TTC549 (cell line): ENCODE results near the gene PSRC1.

Experiments
- FAIRE-seq: peaks from 2 replicates; lab custom pipeline; 2012; peaks lifted over from hg19 to GRCh38; lab: Jason Lieb, UNC

Gene PSRC1

DNA sequence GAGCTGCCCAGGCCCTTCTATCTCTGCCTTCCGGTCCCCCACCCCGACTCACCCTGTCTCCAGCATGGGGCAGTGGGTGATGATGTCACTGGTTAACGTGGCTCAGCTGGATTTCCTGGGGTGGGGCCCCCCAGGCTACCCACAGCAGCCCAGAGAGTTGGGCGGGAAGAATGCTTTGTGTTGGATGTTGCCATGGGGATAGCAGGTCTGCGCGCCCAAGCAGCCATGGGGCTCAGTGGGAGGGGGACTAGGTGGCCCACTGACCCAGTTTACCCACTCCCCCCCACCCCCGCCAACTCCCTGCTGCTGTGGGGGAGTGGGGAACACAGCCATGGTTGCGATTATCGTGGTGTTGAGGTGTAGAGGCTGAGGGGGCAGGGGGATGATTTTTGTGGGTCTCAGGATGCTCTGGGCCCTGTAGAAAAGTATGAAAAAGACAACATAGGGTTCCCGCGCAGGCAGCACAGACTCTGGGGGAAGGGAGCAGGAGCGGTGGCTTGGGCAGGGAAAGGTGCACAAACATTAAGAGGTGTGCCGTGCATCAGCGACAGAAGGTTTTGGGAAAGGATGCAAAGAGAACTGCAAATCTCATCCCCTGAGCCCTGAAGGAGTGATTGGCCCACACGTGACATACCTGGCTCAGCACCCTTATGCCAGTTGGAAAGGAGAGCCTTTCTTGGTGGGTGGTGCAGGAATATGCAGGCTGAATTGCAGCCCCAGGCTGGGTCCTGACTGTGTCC is 25.1 kb downstream of the PSRC1 start:
- FAIRE-seq, result no peak

DNA sequence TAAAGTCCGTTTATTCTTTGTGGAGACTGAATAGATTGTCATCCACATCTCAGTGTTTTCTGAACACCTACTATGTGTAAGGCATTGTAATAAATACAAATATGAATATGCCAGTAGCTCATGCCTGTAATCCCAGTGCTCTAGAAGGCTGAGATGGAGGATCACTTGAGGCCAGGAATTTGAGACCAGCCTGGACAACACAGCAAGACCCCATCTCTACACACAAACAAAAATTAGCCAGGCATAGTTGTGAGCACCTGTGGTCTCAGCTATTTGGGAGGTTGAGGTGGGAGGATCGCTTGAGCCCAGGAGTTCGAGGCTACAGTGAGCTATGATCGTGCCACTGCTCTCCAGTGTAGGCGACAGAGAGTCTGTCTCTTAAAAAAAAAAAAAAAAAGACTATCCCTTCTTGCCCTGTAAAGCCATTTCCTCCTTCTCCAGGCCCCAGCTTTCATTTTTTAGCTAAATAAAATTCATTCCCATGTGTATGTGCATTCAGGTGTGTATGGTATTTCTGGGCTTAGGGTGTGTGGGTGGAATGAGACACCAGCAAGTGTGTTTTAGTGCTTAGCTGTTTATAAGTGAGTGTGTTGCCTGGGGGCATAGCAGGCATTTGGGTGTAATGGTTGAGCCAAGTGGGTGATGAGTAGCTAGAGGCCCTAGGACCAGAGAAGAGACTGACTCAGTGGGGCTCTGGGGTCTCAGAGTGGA is 25.8 kb downstream of the PSRC1 start:
- FAIRE-seq, result no peak

DNA sequence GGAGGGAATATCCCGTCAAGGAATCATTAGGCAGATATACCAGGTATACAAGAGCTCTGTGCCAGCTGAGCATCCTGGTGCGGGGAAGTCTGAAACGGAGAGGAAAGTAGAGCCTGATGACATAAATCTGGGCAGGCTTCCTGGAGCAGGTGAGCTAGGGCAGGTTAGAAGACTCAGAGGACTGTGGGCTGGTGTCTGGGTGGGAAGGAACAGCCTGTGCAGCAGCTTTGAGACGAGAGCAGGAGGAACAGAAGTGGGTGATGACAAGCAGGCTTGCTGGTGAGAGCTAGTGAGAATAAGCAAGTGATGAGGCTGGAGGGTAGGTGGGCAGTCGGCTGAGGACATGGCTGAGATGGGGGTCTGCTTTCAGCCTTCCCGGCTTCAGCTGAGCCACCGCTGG is 26.9 kb downstream of the PSRC1 start:
- no peak for FAIRE-seq

DNA sequence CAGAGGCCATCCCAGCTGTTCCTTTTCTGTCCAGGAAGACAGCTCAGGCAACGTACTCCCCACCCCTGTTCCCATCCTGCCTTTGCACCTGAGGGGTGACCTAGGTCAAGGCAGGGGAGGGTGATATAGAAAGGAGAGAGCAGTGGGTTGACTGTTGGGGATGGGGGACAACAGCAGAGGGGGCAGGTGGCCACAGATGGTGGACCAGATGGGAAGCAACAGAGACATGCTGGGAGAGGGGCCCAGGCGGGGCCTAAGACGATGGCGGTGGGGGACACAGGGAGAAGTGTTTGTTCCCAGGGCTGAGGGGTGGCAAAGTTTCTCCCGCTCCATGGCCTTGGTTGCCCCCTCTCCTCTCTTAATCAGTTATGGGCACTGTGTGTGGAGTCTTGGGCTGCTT is 27.3 kb downstream of the PSRC1 start:
- no peak for FAIRE-seq

DNA sequence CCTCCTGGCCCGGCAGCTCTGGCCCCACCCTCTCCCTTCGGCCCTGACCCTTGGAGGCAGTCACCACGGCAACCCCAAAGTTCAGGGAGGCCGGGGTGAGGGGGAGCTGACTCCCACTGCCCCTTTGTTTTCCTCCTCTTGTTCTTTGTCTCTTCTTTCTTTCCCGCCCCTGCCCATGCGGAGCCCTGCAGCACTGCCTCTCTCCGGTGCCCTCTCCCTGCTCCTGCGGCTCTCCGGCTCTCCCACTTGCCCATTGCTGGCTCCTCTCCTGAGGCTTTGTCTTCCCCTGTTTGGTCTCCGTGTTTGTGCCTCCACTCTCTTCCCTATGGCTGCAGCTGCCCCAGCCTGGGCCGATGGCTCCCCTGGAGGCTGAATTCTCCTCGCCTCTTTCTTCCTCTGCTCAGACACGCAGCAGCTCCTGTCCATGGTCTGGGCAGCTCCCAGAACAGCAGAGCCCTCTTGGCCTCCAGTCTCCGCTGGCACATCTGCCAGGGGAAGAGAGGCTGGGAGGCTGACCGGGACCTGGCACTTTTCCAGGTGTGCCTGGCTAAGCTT is 27.8 kb downstream of the PSRC1 start:
- FAIRE-seq, result no peak

DNA sequence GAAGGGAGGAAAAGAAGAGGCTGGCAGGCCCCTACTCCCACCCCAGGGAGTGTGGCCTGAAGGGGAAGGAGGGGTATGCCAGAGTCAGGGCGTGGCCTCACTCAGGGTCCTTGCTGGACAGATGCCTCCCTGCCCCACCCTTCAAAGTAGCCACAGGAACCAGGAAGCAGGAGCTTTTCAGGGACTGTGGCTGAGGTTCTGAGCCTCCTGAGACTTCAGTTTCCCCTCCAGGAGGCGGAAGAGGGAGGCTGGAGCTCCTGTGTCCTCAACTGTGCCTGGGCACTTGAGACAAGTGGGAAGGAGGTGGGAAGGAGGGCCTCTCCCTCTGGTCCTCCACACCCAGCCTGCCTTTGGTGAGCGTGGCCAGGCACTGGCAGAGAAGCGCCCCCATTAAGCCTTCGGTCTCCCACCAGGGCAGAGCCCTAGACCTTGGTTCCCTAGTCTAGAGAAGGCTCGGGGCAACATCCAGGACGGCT is 28.3 kb downstream of the PSRC1 start:
- no peak for FAIRE-seq

DNA sequence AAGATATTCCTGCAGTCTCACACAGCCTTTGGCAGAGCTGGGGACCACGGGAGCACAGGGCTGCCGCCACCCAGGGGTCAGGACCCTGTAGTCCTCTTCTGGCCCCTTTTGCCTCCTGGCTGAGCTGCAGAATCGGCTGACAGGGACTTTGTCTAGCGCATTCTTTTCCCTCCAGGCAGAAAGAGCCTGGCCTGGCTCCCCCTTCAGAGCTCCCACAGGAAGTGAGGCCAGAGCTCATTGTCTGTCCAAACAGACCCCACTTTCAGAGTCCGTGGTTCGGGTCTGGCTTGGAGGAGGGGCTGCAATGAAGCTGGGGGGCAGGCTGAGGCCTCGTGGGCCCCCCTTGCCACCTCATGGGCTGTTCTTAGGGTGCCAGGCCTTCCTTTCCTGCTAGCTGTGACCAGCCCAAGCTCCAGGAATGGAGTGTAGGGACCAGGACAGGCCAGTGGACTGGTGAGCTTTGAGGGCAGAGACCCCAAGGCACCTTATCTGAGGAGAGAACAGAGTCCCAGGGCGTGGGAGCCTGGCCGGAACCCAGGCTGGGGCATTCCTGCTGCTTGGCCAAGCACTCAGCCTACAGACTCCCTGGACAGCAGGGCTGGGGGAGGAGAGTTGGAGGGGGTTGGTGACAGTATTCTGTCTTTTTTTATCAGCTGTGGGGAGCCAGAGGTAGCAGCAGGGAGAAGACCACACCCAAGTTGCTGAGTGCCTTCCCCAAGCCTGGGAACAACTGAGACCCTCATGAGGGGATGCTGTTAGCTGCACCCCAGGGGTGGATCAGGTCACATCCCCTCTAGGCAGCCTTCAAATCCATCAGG is 28.9 kb downstream of the PSRC1 start:
- no peak for FAIRE-seq

DNA sequence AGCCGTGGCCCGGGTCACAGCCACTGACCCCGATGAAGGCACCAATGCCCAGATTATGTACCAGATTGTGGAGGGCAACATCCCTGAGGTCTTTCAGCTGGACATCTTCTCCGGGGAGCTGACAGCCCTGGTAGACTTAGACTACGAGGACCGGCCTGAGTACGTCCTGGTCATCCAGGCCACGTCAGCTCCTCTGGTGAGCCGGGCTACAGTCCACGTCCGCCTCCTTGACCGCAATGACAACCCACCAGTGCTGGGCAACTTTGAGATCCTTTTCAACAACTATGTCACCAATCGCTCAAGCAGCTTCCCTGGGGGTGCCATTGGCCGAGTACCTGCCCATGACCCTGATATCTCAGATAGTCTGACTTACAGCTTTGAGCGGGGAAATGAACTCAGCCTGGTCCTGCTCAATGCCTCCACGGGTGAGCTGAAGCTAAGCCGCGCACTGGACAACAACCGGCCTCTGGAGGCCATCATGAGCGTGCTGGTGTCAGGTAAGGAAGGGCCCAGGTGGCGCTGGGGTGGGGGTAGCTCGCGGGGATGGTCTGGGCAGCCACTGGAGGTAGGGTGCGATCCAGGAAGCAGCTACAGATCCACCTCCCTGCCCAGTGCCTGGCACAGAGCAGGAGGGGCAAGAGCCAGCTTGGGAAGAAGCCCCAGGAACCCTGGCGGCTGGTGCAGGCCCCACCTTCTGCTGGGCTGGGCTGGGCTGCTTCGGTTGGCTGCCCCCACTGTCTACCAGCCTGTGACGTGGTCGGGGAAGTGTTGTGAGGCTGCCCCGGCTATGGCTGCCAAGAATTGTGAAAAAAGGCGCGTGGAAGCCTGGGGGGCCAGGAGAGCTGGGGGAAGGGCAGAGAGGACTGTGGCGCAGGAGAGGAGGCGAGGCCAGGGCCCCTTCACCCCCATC is 29.8 kb downstream of the PSRC1 start:
- FAIRE-seq, result no peak

DNA sequence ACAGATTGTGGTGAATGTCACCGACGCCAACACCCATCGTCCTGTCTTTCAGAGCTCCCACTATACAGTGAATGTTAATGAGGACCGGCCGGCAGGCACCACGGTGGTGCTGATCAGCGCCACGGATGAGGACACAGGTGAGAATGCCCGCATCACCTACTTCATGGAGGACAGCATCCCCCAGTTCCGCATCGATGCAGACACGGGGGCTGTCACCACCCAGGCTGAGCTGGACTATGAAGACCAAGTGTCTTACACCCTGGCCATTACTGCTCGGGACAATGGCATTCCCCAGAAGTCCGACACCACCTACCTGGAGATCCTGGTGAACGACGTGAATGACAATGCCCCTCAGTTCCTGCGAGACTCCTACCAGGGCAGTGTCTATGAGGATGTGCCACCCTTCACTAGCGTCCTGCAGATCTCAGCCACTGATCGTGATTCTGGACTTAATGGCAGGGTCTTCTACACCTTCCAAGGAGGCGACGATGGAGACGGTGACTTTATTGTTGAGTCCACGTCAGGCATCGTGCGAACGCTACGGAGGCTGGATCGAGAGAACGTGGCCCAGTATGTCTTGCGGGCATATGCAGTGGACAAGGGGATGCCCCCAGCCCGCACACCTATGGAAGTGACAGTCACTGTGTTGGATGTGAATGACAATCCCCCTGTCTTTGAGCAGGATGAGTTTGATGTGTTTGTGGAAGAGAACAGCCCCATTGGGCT is 30.6 kb downstream of the PSRC1 start:
- no peak for FAIRE-seq

DNA sequence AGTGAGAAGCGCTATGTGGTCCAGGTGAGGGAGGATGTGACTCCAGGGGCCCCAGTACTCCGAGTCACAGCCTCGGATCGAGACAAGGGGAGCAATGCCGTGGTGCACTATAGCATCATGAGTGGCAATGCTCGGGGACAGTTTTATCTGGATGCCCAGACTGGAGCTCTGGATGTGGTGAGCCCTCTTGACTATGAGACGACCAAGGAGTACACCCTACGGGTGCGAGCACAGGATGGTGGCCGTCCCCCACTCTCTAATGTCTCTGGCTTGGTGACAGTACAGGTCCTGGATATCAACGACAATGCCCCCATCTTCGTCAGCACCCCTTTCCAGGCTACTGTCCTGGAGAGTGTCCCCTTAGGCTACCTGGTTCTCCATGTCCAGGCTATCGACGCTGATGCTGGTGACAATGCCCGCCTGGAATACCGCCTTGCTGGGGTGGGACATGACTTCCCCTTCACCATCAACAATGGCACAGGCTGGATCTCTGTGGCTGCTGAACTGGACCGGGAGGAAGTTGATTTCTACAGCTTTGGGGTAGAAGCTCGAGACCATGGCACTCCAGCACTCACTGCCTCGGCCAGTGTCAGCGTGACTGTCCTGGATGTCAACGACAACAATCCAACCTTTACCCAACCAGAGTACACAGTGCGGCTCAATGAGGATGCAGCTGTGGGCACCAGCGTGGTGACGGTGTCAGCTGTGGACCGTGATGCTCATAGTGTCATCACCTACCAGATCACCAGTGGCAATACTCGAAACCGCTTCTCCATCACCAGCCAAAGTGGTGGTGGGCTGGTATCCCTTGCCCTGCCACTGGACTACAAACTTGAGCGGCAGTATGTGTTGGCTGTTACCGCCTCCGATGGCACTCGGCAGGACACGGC is 31.4 kb downstream of the PSRC1 start:
- FAIRE-seq, result no peak

DNA sequence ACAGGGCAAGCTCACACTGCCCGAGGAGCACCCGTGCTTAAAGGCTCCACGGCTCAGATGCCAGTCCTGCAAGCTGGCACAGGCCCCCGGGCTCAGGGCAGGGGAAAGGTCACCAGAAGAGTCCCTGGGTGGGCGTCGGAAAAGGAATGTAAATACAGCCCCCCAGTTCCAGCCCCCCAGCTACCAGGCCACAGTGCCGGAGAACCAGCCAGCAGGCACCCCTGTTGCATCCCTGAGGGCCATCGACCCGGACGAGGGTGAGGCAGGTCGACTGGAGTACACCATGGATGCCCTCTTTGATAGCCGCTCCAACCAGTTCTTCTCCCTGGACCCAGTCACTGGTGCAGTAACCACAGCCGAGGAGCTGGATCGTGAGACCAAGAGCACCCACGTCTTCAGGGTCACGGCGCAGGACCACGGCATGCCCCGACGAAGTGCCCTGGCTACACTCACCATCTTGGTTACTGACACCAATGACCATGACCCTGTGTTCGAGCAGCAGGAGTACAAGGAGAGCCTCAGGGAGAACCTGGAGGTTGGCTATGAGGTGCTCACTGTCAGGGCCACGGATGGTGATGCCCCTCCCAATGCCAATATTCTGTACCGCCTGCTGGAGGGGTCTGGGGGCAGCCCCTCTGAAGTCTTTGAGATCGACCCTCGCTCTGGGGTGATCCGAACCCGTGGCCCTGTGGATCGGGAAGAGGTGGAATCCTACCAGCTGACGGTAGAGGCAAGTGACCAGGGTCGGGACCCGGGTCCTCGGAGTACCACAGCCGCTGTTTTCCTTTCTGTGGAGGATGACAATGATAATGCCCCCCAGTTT is 32.3 kb downstream of the PSRC1 start:
- no peak for FAIRE-seq

DNA sequence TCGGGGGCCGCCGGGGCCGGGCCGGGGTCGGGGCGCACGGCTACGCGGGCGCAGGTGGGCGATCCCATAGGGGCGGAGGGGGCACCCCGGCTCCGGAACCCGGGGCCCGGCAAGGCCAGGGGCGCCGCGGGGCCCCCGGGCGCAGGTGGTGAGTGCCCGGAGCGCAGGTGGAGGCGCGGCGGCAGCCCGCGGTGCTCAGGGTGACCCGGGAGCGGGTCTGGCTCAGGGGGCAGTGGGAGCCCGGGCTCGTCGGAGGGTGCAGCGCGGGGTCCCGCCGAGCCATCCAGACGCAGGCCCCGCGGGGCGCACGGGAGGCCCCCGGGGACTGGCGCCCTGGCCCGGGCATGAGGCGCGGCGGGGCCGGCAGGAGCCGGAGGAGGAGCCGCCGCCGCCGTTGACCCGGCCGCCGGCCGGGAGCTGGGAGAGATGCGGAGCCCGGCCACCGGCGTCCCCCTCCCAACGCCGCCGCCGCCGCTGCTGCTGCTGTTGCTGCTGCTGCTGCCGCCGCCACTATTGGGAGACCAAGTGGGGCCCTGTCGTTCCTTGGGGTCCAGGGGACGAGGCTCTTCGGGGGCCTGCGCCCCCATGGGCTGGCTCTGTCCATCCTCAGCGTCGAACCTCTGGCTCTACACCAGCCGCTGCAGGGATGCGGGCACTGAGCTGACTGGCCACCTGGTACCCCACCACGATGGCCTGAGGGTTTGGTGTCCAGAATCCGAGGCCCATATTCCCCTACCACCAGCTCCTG is 33.1 kb downstream of the PSRC1 start:
- no peak for FAIRE-seq

DNA sequence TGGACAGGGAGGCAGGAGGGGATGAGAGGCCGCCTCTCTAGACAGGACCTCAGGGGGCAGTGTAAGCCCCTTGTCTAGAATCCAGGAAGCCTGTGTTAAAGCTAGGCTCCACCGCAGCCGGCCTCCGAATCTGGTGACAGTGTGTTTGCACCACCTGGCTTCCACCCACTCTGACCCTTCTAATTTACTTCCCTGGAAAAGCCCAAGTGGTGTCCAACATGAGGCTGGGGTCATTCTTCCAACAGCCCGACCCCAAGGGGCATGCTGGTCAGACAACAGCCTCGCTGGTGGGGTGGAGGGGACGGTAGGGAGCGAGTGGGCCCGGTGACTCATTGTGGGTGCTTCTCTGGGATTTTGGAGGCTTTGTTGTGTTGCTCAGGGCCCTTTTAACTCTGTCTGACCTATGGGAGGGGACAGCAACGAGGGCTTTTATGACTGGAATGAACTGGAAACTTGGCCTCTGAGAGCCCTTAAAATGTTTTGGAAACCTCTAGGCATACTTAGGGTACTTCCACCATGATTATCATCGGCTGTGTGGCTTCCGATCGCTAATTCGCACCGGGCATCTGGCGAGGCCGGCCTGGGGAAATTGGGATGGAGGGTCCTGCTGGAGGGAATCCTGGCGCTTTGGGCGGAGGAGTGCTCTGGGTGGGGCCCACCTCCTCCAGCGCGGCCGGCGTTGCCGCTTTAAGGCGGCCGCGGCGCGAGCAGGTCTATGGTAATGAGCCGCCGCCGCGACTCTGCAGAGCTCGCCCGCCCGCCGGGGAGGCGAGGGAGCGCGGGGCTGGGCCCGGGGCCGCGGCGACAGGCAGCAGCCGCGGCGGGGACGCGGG is 33.9 kb downstream of the PSRC1 start, which contains the start of gene CELSR2:
Gene CELSR2, plus strand, starts transcription at position 743 of the 833 bp plus-strand sequence. CDS start 541 bp downstream, outside the sequence.
- no peak for FAIRE-seq

DNA sequence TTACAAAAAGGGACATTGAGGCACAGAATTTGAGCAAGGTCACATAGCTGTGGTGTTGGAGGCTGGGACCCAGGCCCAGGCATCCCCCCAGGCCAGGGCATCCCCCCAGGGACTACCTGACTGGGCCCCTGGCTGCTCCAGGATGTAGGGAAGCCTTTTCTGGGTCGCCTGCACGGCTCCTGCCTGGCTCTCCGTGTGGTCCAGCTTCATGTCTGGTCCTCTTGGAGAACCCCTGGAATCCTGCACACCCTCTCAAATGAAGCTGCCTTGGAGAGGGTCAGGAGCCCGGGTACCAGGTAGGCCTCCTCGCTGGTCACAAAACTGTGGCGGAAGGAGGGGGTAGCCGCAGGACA is 34.5 kb downstream of the PSRC1 start:
- FAIRE-seq, result no peak

DNA sequence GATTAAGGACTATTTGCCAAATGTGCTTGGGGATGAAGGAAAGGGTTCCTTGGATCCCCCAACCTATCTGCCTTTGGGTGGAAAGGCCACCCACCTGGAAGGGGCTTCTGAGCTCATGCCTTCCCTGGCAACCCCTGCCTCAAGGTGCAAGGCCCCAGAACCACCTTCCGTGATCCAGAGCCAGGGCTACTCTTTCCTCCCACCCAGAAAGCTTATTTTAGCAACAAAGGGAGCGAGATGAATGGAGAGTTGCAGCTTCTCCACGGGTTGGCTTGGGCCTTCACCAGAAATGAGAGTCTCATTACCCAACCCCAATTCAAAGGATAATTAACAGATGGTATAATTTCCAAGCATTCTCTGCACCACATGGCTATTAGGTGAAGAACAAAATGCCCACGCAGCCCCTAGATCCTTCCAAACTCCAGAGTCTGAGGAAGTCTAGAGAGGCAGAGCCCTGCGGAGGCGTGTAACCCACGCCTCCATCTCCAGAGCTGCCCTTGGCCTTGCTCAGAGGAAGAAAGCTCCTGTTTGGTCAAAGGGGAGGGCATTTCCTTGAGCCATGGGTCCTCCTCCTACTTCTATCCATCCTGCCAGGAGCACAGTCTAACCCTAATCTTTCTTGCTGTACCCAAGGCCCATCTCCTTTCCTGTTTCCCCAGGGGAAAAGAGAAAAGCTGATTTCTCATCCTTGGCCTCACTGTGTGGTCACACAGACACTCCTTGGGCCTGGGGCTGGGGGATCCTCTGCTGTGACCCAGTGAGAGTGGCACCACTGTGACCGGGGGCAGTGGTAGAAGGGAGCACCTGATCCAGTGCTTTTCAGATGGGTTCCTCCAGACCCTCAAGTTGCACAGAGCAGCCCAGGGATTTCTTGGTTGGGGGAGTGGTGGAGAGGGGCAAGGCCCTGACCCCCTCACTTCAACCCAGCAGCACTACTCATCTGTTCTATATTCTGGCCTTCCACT is 35.3 kb downstream of the PSRC1 start:
- no peak for FAIRE-seq

DNA sequence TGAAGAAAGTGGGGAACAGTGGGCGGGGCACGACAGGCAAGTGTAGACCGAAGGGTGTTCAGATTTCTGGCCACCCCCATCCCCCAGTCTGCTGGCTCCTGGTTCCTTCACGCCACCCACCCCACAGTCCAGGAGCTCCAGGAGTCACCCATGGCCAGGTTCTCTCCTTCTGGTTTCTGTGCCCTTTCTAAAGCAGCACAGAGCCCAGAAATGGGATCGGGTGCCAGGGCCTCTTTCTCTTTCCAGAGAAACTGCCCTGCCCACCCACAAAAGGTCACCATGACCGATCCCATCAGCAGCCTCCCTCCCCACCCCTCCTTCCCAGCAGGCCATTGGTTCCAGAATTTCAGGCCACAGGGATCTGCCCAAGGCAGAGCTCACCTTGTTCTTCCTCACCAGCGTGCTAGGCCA is 36.8 kb downstream of the PSRC1 start:
- no peak for FAIRE-seq
